ENCODE results near the gene APCDD1. TPM values are rescaled to one million over a fixed set of nuclear protein-coding genes. Genes with fewer than 3 reads are reported as not detected.

Gene APCDD1
- not detected in 5 replicates for total RNA-seq (2022; extraction: Qiagen RNA extraction; ENCODE audit: low read depth)

GRCh38 chr18:10453806-10454680 is at the start of gene APCDD1:
TSS of gene APCDD1 (plus strand) at chr18:10454635. CDS start at chr18:10454982, 347 bp downstream.

DNA sequence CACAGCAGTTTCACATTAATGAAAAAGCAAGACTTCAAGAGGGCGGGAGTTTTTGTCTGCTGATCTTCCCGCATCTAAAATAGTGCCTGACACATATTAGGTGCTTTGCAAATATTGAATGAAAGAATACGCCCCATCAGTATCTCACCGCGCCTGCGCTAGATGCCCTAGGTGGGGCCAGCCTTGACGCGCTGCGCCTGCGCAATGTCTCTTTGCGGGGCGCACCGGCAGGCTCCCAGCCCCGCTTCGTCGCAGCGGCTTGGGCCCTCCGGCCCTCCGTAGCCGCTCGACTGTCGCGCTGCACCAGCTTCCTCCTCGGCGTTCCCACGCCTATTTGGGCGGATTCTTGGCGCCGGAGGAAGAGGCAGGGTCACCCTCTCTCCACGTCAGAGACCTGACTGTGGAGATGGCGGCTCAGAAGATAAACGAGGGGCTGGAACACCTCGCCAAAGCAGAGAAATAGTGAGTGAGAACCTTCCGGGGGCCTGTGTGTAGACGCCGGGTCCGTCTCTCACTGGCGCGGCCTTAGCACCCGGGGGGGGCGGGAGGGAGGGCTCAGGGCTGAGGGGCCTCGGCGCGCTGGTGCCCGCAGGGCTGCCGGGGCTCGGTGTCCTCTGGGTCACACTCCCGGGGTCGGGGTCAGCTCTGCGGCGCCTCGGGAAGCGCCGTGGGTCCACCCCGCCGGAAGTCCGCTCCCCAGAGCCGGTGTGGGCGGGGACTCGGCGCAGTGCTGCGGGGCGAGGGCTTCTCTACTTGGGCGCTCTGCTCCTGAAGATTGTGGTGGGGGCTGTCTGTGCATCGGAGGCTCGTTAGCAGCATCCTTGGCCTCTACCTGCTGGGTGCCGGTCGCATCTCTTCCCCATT is 71.5 kb downstream of the APCDD1 start, which contains the start of gene NAPG:
NAPG (plus strand) TSS at position 331 of the 864 bp plus-strand sequence; CDS start at position 407, 76 bp downstream.

Other genes starting within 250 kb of the APCDD1 start
- gene NAPG, start 71.4 kb downstream of the APCDD1 start, total RNA-seq (2022; extraction: Qiagen RNA extraction; ENCODE audit: low read depth), result 8.4 to 12.2 TPM (median 11.2 TPM) in 5 replicates

Measured in A549 treated with GW870086 at 1 μM for 4 hours (cell line).